GM21825 (cell line): Measurements from ENCODE around the gene PSMB8.
"Not testable (repeated sequence)": the region's sequence is repeated elsewhere in the genome, so short reads cannot be mapped to it uniquely, and the experiment has no call there.

Experiments used
- ATAC-seq: cut with Tn5 transposase; IDR thresholded peaks from one replicate; pipeline ENCODE4 v1.9.1; 2021; ENCODE audit warnings: mild to moderate bottlenecking, moderate library complexity; ENCODE audit not compliant: unreplicated experiment

Gene PSMB8

GRCh38 chr6:32838114-32838958 lies 5.5 kb downstream of the PSMB8 start, which contains the start of gene TAP2:
TSS of gene TAP2 (minus strand) at chr6:32838739. CDS start at chr6:32838233, 506 bp downstream.
- peak; percentile 58 for ATAC-seq

GRCh38 chr6:32837651-32838113 lies 6.2 kb downstream of the PSMB8 start:
- peak; percentile 4 for ATAC-seq

DNA sequence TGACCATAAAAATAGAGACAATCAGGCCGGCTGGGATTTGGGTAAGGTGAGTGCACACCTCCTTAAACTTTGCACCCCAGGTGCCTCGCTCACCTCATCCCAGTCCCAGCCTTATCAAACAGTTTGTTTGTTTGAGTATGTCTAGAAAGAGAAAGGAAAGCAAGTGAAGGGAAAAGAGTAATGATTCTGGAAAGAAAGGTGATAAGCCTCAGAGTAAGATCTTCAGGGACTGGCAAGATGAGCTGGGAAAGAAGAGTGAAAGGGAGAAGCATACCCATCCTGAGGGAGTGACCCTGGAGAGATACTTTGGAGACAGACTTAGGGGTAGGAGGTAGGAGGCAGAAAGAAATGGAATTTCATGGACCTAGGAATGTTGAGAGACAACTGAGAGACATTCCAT lies 7.0 kb downstream of the PSMB8 start:
- ATAC-seq = no peak

GRCh38 chr6:32835167-32835893 lies 8.5 kb downstream of the PSMB8 start:
- ATAC-seq = no peak

DNA sequence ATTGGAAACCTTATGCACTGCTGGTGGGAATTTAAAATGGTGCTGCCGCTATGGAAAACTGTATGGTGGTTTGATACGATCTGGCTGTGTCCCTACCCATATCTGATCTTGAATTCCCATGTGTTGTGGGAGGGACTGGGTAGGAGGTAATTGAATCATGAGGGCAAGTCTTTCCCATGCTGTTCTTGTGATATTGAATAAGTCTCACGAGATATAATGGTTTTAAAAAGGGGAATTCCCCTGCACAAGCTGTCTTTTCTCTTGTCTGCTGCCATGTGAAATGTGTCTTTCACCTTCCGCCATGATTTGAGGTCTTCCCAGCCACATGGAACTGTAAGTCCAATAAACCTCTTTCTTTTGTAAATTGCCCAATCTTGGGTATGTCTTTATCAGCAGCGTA lies 10.2 kb downstream of the PSMB8 start:
- no peak for ATAC-seq

DNA sequence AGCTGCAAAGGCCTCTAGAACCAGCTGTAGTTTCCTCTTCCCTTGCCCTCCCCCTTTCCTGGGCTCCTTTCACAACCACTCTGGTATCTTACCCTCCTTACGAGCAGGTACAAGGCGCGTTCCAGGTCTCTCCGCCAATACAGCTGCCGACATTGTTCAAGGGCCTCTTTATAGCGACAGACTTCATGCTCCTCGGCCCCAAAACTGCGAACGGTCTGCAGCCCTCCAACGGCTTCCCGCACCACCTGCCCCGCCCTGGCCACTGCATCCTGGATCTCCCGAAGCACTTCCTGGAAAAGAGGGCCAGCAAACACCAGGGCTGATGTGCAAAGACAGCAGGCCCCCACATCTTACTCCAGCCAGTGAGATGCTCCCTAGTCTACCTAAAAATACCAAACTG lies 11.3 kb downstream of the PSMB8 start:
- no peak for ATAC-seq

DNA sequence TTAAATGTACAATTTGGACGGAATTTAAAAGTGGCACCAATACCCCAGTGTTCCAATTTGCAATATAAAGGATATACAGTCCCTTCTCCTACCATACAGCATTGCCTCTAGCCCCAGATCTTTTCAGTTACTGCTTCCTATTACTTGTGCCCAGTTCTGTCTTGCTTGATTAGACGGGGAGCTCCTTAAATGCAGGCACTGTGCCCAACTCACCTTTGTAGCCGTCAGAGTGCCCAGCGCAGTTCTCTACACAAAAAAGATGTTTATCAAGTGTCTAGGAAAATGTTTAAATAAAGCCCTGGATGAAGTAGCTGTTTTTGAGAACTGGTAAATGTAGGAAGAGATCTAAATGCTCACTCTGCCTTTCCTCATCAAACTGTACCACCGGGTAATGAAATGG lies 12.9 kb downstream of the PSMB8 start:
- ATAC-seq = no peak

- ATAC-seq = no peak
Observed at GRCh38 chr6:32830017-32830416, 13.8 kb downstream of the PSMB8 start.

- no peak for ATAC-seq
Observed at GRCh38 chr6:32829495-32829894, 14.4 kb downstream of the PSMB8 start.

DNA sequence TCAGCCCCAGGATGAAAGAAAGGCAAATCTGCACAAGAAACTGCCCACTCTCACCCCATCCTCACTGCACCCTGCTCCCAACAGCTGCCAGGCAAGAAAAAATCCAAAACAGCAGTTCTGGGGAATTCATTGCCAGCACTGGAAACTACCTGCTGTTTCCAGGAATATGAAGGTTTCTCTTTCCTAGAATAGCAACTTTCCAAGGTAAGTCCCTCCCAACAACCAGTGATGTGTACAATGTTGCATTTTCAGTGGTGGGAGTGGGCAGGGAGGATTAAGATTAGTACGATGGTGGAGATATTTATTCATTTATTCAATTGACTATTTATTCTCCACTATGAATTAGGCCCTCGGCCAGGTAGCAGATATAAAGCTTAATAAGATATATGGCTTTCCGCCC lies 16.8 kb downstream of the PSMB8 start:
- no peak for ATAC-seq

- no peak for ATAC-seq
Observed at GRCh38 chr6:32825966-32826365, 17.9 kb downstream of the PSMB8 start.

DNA sequence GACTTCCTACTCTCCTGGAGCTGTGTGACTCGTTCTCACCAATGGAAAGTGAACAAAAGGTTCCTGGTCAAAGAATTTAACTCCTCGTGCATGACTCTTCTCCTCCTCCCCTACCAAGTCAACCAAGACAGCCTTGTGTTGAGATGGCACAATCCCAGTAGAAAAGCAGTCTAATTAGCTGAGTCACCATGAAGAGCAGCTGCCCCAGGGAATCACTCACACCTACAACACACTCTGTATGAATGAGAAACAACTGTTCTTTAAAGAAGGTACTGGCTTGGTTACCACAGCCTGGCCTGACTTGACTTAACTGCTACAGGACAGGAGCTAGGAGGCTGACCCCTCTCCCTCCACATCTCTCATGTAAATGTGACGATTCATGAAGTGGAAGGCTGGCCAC lies 24.1 kb downstream of the PSMB8 start:
- ATAC-seq = no peak

- ATAC-seq = no peak
Observed at GRCh38 chr6:32818867-32819266, 25.0 kb downstream of the PSMB8 start.

DNA sequence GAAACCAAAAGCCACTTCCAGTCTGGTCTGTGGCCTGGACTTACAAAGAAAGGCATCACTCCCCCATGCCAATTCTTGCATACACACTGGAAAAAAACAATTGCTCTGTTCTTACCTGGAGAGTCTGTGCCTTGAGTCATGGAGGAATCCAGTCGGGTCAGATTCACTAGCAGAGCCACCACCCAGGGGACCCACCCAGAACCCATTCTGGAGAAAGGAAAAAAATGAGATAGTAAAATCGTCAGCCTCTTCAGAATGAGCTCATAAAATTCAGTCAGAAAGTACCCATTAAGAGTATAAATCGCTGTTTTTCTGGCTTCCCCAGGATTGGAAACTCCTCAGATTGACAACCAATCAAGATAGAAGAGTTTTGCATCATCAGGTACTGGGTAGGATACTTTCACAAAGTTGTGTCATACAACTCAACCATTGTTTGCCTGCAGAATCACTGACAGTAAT lies 27.1 kb downstream of the PSMB8 start, which contains the start of gene HLA-DOB:
Gene HLA-DOB (minus strand): TSS at position 257 of the 459 bp plus-strand sequence. CDS start 51 bp downstream, at position 206.
- ATAC-seq = no peak

DNA sequence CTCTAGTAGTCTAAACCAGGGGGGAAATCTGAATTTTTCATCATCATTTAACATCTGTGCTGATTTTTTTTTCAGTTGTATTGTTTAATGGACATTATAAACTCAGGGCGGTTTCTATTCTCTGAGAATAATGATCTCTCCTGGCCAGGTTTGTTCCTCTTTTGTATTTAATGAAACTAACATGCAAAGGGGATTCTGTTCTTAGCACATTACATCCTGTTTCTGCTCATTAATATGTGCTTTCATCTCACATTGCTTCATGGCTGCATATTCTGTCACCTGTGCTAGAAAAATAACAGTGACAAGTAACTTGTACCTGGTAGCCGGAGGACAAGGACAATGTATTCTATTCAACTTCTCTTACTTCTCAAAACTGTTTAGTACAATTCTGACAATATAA lies 27.9 kb downstream of the PSMB8 start:
- no peak for ATAC-seq

DNA sequence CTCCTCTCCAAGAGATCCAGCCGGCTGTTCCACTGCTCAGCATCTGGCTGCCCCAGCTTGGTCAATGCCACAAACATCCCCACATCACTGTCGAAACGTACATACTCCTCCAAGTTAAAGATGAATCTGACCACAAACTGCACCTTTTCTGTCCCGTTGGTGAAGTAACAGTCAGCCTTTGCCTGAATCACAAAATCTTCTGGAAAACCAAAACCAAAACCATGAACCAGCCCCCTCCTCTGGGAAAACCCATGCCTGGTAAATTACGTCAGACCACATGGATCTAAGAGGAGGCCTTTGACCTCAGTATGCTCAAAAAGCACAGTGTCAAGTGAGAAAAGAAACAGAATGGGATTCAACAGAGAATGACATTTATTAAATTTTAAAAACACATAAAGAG lies 28.7 kb downstream of the PSMB8 start:
- no peak for ATAC-seq

DNA sequence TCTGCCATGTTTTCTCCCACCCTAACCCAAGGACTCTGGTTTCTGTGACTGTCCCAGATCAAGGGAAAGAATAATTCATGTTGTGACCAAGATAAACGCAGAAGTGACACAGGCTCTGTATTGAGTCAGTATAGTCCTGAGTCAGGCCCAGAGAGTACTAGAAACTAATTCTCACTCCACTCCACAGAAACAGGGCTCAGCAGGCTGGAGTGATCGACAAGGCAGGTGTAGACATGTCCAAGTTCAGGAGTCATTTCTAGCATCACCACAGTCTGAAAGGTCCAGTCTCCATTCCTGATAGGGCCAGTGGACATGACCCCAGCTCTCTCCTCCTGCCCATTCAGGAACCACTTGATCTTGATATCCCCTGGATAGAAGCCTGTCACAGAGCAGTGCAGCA lies 29.7 kb downstream of the PSMB8 start:
- ATAC-seq = no peak

- ATAC-seq = no peak
Observed at GRCh38 chr6:32809171-32809570, 34.7 kb downstream of the PSMB8 start.

DNA sequence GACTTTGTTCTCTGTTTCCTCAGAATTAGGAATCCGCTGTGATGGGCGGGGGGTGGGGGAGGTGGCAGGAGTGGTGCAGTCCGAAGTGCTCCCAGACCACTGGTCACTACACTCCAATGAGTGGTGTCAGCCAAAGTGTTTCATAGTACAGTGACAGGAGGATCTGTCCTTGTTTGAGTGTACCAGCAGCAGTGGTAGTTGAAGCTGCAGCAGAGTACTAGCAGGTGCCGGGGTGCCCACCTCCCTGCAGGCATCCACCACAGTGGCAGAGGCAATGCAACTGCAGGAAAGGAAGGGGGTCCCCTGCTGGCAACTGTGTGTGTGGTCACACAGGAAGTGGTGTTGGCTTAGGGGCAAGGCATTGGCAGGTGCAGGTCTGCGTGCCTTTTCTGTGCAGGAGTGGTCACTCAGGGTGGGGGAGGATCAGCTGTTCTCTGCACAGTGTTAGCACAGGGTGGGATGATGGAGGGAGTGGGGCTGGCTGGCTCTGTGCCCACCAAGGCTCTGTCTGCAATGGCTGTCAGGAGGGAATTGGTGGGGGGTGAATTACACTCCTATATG lies 36.7 kb downstream of the PSMB8 start:
- no peak for ATAC-seq

DNA sequence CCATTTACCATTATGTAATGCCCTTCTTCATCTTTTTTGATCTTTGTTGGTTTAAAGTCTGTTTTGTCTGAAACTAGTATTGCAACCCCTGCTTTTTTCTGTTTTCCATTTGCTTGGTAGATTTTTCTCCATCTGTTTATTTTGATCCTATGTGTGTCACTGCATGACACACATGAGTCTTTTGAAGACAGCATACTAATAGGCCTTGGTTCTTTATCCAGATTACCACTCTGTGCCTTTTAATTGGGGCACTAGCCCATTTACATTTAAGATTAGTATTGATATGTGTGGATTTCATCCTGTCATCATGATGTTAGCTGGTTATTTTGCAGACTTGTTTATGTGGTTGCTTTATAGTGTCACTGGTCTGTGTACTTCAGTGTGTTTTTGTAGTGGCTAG lies 38.4 kb downstream of the PSMB8 start:
- ATAC-seq = not testable (repeated sequence)

- no peak for ATAC-seq
Observed at GRCh38 chr6:32803416-32803815, 40.4 kb downstream of the PSMB8 start.

- ATAC-seq = no peak
Observed at GRCh38 chr6:32799740-32800139, 44.1 kb downstream of the PSMB8 start.
